ENCODE measurements around the gene ATP13A3.

Gene ATP13A3

GRCh38 chr3:194465920-194466570 is 20.8 kb downstream of the ATP13A3 start:
- no peak for DNase-seq (ENCODE audit: low read depth in 1 of 2, low spot score in 1 of 2)
- no peak for TF ChIP-seq JUND (IDR thresholded peaks at IDR 0.05; ENCODE audit: low read depth)
- in situ Hi-C loops (cut with HindIII; ENCODE audit: low pct_unique_long_range_greater_than_20kb, low sequenced_read_pairs) = no loop called here

- TF ChIP-seq JUND (IDR thresholded peaks at IDR 0.05; ENCODE audit: low read depth) = no peak
- DNase-seq (ENCODE audit: low read depth in 1 of 2, low spot score in 1 of 2) = no peak
Observed at GRCh38 chr3:194465246-194465645, 21.6 kb downstream of the ATP13A3 start.

GRCh38 chr3:194464692-194465091 is 22.1 kb downstream of the ATP13A3 start:
- DNase-seq (ENCODE audit: low read depth in 1 of 2, low spot score in 1 of 2) = no peak
- in situ Hi-C loops (cut with HindIII; ENCODE audit: low pct_unique_long_range_greater_than_20kb, low sequenced_read_pairs) = no loop called here
- TF ChIP-seq JUND (IDR thresholded peaks at IDR 0.05; ENCODE audit: low read depth) = no peak

More at GRCh38 chr3:194465246-194465645, 21.6 kb downstream of the ATP13A3 start:
- in situ Hi-C loops (cut with HindIII; ENCODE audit: low pct_unique_long_range_greater_than_20kb, low sequenced_read_pairs) = no loop called here

- no peak for DNase-seq (ENCODE audit: low read depth in 1 of 2, low spot score in 1 of 2)
- in situ Hi-C loops (cut with HindIII; ENCODE audit: low pct_unique_long_range_greater_than_20kb, low sequenced_read_pairs) = no loop called here
- TF ChIP-seq JUND (IDR thresholded peaks at IDR 0.05; ENCODE audit: low read depth) = no peak
Observed at GRCh38 chr3:194462936-194463335, 23.9 kb downstream of the ATP13A3 start.

GRCh38 chr3:194460566-194460965 is 26.2 kb downstream of the ATP13A3 start:
- DNase-seq (ENCODE audit: low read depth in 1 of 2, low spot score in 1 of 2) = no peak
- TF ChIP-seq JUND (IDR thresholded peaks at IDR 0.05; ENCODE audit: low read depth) = no peak
- in situ Hi-C loops (cut with HindIII; ENCODE audit: low pct_unique_long_range_greater_than_20kb, low sequenced_read_pairs) = no loop called here

- no peak for DNase-seq (ENCODE audit: low read depth in 1 of 2, low spot score in 1 of 2)
- TF ChIP-seq JUND (IDR thresholded peaks at IDR 0.05; ENCODE audit: low read depth) = no peak
- in situ Hi-C loops (cut with HindIII; ENCODE audit: low pct_unique_long_range_greater_than_20kb, low sequenced_read_pairs) = no loop called here
Observed at GRCh38 chr3:194458131-194458530, 28.7 kb downstream of the ATP13A3 start.

- TF ChIP-seq JUND (IDR thresholded peaks at IDR 0.05; ENCODE audit: low read depth) = no peak
- in situ Hi-C loops (cut with HindIII; ENCODE audit: low pct_unique_long_range_greater_than_20kb, low sequenced_read_pairs) = no loop called here
- no peak for DNase-seq (ENCODE audit: low read depth in 1 of 2, low spot score in 1 of 2)
Observed at GRCh38 chr3:194455481-194455880, 31.3 kb downstream of the ATP13A3 start.

GRCh38 chr3:194450341-194450740 is 36.5 kb downstream of the ATP13A3 start:
- no peak for TF ChIP-seq JUND (IDR thresholded peaks at IDR 0.05; ENCODE audit: low read depth)
- in situ Hi-C loops (cut with HindIII; ENCODE audit: low pct_unique_long_range_greater_than_20kb, low sequenced_read_pairs) = no loop called here
- DNase-seq (ENCODE audit: low read depth in 1 of 2, low spot score in 1 of 2) = no peak

GRCh38 chr3:194449913-194450312 is 36.9 kb downstream of the ATP13A3 start:
- in situ Hi-C loops (cut with HindIII; ENCODE audit: low pct_unique_long_range_greater_than_20kb, low sequenced_read_pairs) = no loop called here
- no peak for TF ChIP-seq JUND (IDR thresholded peaks at IDR 0.05; ENCODE audit: low read depth)

GRCh38 chr3:194447657-194448056 is 39.1 kb downstream of the ATP13A3 start:
- in situ Hi-C loops (cut with HindIII; ENCODE audit: low pct_unique_long_range_greater_than_20kb, low sequenced_read_pairs) = no loop called here
- DNase-seq (ENCODE audit: low read depth in 1 of 2, low spot score in 1 of 2) = no peak

More at GRCh38 chr3:194449913-194450312, 36.9 kb downstream of the ATP13A3 start:
- no peak for DNase-seq (ENCODE audit: low read depth in 1 of 2, low spot score in 1 of 2)

GRCh38 chr3:194447161-194447560 is 39.6 kb downstream of the ATP13A3 start:
- no peak for TF ChIP-seq JUND (IDR thresholded peaks at IDR 0.05; ENCODE audit: low read depth)
- DNase-seq (ENCODE audit: low read depth in 1 of 2, low spot score in 1 of 2) = no peak
- in situ Hi-C loops (cut with HindIII; ENCODE audit: low pct_unique_long_range_greater_than_20kb, low sequenced_read_pairs) = no loop called here

More at GRCh38 chr3:194447657-194448056, 39.1 kb downstream of the ATP13A3 start:
- TF ChIP-seq JUND (IDR thresholded peaks at IDR 0.05; ENCODE audit: low read depth) = no peak

GRCh38 chr3:194446754-194447153 is 40.0 kb downstream of the ATP13A3 start:
- in situ Hi-C loops (cut with HindIII; ENCODE audit: low pct_unique_long_range_greater_than_20kb, low sequenced_read_pairs) = no loop called here
- no peak for DNase-seq (ENCODE audit: low read depth in 1 of 2, low spot score in 1 of 2)
- TF ChIP-seq JUND (IDR thresholded peaks at IDR 0.05; ENCODE audit: low read depth) = no peak

GRCh38 chr3:194446172-194446571 is 40.6 kb downstream of the ATP13A3 start:
- no peak for TF ChIP-seq JUND (IDR thresholded peaks at IDR 0.05; ENCODE audit: low read depth)
- in situ Hi-C loops (cut with HindIII; ENCODE audit: low pct_unique_long_range_greater_than_20kb, low sequenced_read_pairs) = no loop called here
- DNase-seq (ENCODE audit: low read depth in 1 of 2, low spot score in 1 of 2) = no peak

- in situ Hi-C loops (cut with HindIII; ENCODE audit: low pct_unique_long_range_greater_than_20kb, low sequenced_read_pairs) = no loop called here
- no peak for DNase-seq (ENCODE audit: low read depth in 1 of 2, low spot score in 1 of 2)
- TF ChIP-seq JUND (IDR thresholded peaks at IDR 0.05; ENCODE audit: low read depth) = no peak
Observed at GRCh38 chr3:194443901-194444300, 42.9 kb downstream of the ATP13A3 start.
